ENCODE results near the gene DPH3.

GRCh38 chr3:16298891-16299290 is 34.1 kb upstream of the DPH3 start:
- no peak for TF ChIP-seq POLR2A (IDR thresholded peaks at IDR 0.05; ENCODE audit: low read depth, low read length)
- TF ChIP-seq POLR2AphosphoS5 (IDR thresholded peaks at IDR 0.05; ENCODE audit: low read depth, low read length): no peak
- no peak for TF ChIP-seq SPI1 (IDR thresholded peaks at IDR 0.05; ENCODE audit: low read depth, low read length)
- no peak for TF ChIP-seq TAF1 (IDR thresholded peaks at IDR 0.05; ENCODE audit: low read depth, low read length)
- no peak for TF ChIP-seq POU2F2 (IDR thresholded peaks at IDR 0.05; ENCODE audit: low read depth, low read length)
- no peak for TF ChIP-seq PAX5 (IDR thresholded peaks at IDR 0.05; ENCODE audit: insufficient read depth, low read length, severe bottlenecking)

All from GM12891 (cell line).